Glutamatergic neuron (in vitro differentiated cells): ENCODE results near the gene LRR1. TPM values are rescaled to one million over a fixed set of nuclear protein-coding genes. Genes with fewer than 3 reads are reported as not detected.

Source experiments
- DNase-seq: peaks from one replicate; pipeline ENCODE4 v3.0.0; 2022
- H3K27ac Mint-ChIP-seq: one replicate; pipeline ENCODE4 v1.8.0; 2020; ENCODE audit warnings: mild to moderate bottlenecking, mixed read lengths, inconsistent platforms; ENCODE audit not compliant: unreplicated experiment
- H3K27me3 Mint-ChIP-seq: one replicate; pipeline ENCODE4 v1.8.0; 2020; ENCODE audit warnings: mild to moderate bottlenecking, moderate library complexity, mixed read lengths, inconsistent platforms; ENCODE audit not compliant: unreplicated experiment
- H3K36me3 Mint-ChIP-seq: one replicate; pipeline ENCODE4 v1.8.0; 2020; ENCODE audit warnings: mild to moderate bottlenecking, mixed read lengths, inconsistent platforms; ENCODE audit not compliant: unreplicated experiment
- H3K4me1 Mint-ChIP-seq: one replicate; pipeline ENCODE4 v1.8.0; 2020; ENCODE audit warnings: mild to moderate bottlenecking, low read depth, mixed read lengths, inconsistent platforms; ENCODE audit not compliant: unreplicated experiment
- H3K4me3 Mint-ChIP-seq: one replicate; pipeline ENCODE4 v1.8.0; 2020; ENCODE audit warnings: mild to moderate bottlenecking, mixed read lengths, inconsistent platforms; ENCODE audit not compliant: unreplicated experiment
- H3K9me3 Mint-ChIP-seq: one replicate; pipeline ENCODE4 v1.8.0; 2020; ENCODE audit warnings: mild to moderate bottlenecking, moderate library complexity, mixed read lengths, inconsistent platforms; ENCODE audit not compliant: unreplicated experiment
- CTCF ChIP-seq: fragments of 200-600 bp; sonication (generic); IDR thresholded peaks from one replicate; pipeline ENCODE4 v1.5.0; 2021; ENCODE audit not compliant: partially characterized antibody, unreplicated experiment
- total RNA-seq: library from RNA; stranded (reverse); fragmentation: NEBNext Ultra II Directional; extraction: Animal tissue kit (Norgen Biotek cat#: 25700); gene quantifications from one replicate; pipeline ENCODE4 v1.2.1, GENCODE V29; 2021; ENCODE audit not compliant: unreplicated experiment

LRR1 gene
- total RNA-seq, 1 donor from 2014 or later: 8.0 TPM

DNA sequence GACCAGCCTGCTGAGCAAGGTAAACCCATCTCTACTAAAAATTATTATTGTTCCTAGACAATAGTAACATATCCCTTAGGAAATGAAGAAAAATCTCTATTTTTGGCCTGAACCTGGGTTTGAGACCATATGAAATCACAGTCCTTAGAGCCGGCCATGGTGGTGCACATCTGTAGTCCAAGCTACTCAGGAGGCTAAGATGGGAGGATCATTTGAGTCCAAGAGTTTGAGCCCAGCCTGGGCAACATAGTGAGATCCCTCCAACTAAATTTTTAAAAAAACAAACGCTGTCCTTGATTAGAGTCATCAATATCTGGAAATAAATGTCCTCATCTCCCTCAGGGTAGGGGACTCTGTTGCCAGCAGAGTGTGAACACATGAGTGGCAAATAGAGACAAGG lies 47.2 kb upstream of the LRR1 start:
- no peak for TF ChIP-seq CTCF

DNA sequence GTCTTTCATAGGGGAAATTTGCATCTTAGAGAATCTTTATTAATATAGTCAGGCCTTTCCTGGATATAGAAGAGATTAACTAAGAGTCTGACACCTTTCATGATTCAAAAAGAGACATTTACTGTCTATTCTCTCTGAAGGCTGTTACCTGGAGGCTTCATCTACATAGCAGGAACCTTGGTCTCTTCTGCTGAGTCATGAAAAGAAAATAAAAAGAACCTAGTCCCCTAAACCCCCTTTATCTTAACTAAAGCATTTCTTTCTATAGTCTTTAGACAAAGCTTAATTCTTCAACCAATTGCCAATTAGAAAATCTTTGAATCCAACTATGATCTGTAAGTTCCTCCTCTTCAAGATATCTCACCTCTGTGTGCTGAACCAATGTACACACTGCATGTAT lies 45.6 kb upstream of the LRR1 start:
- Mint-ChIP-seq H3K27ac (no peak overlapping the region), H3K27me3 (peaks cover 2% of the 10 kb centered on the region), H3K4me3 (no peak overlapping the region), H3K9me3 (no peaks in the 10 kb centered on the region), H3K36me3 (no peaks in the 10 kb centered on the region), H3K4me1 (peaks cover 8% of the 10 kb centered on the region)
- TF ChIP-seq CTCF: no peak
- no peak for DNase-seq

More for the DNA sequence above, 47.2 kb upstream of the LRR1 start:
- H3K27ac Mint-ChIP-seq: no peak overlapping the region
- H3K4me1 Mint-ChIP-seq: peaks cover 8% of the 10 kb centered on the region
- no peaks in the 10 kb centered on the region for H3K9me3 Mint-ChIP-seq
- H3K36me3 Mint-ChIP-seq: no peaks in the 10 kb centered on the region
- no peak for DNase-seq
- H3K4me3 Mint-ChIP-seq: no peak overlapping the region
- H3K27me3 Mint-ChIP-seq: peaks cover 4% of the 10 kb centered on the region

DNA sequence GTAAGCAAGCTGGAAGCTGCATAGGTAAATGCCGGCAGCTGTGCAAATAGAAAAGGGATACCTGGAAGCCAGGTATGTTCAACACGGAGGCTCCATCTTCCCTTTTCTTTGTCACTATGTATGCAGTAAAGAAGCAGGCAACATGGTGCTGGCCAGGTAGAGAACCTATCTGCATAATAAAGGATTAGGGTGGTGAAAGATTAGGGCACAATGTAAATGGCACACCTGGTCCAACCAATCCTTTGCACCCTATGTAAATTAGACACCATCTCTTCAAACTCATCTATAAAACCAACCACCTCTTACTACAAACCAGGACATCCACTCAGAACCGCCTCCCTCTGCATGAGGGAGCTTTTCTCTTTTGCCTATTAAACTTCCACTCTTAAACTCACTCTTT lies 44.8 kb upstream of the LRR1 start:
- DNase-seq: no peak
- no peak for TF ChIP-seq CTCF
- no peaks in the 10 kb centered on the region for H3K9me3 Mint-ChIP-seq
- peaks cover 8% of the 10 kb centered on the region for H3K4me1 Mint-ChIP-seq
- H3K27ac Mint-ChIP-seq: no peak overlapping the region
- no peaks in the 10 kb centered on the region for H3K36me3 Mint-ChIP-seq
- peaks cover 2% of the 10 kb centered on the region for H3K27me3 Mint-ChIP-seq
- H3K4me3 Mint-ChIP-seq: no peak overlapping the region

- Mint-ChIP-seq H3K4me1 (no peaks in the 10 kb centered on the region), H3K27me3 (peaks cover 2% of the 10 kb centered on the region), H3K4me3 (no peak overlapping the region), H3K36me3 (peaks cover 6% of the 10 kb centered on the region), H3K27ac (no peak overlapping the region), H3K9me3 (peaks cover 2% of the 10 kb centered on the region)
- TF ChIP-seq CTCF: no peak
- no peak for DNase-seq
Measured at GRCh38 chr14:49559979-49560768, 38.6 kb upstream of the LRR1 start.

DNA sequence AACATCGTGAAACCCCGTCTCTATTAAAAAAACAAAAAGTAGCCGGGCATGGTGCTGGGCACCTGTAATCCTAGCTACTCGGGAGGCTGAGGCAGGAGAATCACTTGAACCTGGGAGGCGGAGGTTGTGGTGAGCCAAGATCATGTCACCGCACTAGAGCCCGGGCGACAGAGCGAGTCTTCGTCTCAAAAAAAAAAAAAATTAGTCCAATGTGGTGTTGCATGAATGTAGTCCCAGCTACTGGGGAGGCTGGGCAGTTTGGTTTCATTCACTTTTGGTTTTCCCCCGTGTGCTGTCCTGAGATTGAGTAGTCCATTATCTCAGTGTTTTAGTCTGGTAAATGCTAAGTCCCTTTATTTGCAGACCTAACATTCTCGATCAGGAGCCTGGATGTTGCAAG lies 32.0 kb upstream of the LRR1 start:
- H3K36me3 Mint-ChIP-seq: peaks cover 6% of the 10 kb centered on the region
- H3K27ac Mint-ChIP-seq: no peak overlapping the region
- H3K27me3 Mint-ChIP-seq: no peaks in the 10 kb centered on the region
- H3K4me3 Mint-ChIP-seq: no peak overlapping the region
- H3K4me1 Mint-ChIP-seq: no peaks in the 10 kb centered on the region
- TF ChIP-seq CTCF: no peak
- DNase-seq: no peak
- peaks cover 2% of the 10 kb centered on the region for H3K9me3 Mint-ChIP-seq
